GM13976 (cell line): ENCODE data around the gene RUNDC1.

Experiments used
- DNase-seq: peaks from one replicate; pipeline ENCODE4 v3.0.0; 2012; ENCODE audit warnings: low spot score
- CTCF ChIP-seq: IDR thresholded peaks from 2 replicates; pipeline ENCODE4 v1.5.1; 2012; ENCODE audit warnings: borderline replicate concordance, mild to moderate bottlenecking; ENCODE audit not compliant: insufficient read depth; ENCODE audit errors: extremely low read depth, missing control alignments, control extremely low read depth
- in situ Hi-C: fragments of 300-500 bp; cut with MboI; formaldehyde crosslinking; loops from one replicate; pipeline ENCODE4 v1.12.0; 2022; ENCODE audit warnings: low sequenced_read_pairs, mixed read lengths, inconsistent platforms; ENCODE audit not compliant: unreplicated experiment

The RUNDC1 gene

DNA sequence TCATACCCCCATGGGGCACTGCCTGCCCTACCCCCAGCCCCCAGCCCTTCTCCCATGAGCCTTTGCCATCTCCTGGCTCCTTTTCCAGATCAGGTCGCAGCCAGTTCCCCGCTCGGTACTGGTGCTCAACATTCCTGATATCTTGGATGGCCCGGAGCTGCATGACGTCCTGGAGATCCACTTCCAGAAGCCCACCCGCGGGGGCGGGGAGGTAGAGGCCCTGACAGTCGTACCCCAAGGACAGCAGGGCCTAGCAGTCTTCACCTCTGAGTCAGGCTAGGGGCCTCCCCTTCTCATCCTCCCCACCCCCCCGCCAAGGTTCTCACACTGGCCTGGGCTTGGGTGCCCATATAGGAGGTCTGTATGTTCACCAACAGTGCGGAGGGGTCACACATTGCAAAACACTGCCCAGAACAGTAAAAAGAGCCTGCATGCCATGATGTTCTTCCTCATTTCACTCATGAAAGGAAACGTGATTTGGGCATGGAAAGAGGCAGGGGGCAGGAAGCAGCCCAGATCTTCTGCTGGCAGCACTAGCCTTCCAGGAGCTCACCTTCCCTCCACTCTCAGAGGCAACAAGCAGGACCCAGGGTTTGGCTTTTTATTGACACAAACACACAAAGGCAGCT lies 33.8 kb downstream of the RUNDC1 start:
- TF ChIP-seq CTCF: no peak
- in situ Hi-C loops: no loop called here
- DNase-seq: no peak

- in situ Hi-C loops: no loop called here
- no peak for TF ChIP-seq CTCF
- no peak for DNase-seq
Measured at GRCh38 chr17:43014649-43015542, 34.5 kb downstream of the RUNDC1 start.

GRCh38 chr17:43015579-43015978 lies 35.2 kb downstream of the RUNDC1 start:
- in situ Hi-C loops: no loop called here
- no peak for TF ChIP-seq CTCF
- DNase-seq: peak; percentile 24

DNA sequence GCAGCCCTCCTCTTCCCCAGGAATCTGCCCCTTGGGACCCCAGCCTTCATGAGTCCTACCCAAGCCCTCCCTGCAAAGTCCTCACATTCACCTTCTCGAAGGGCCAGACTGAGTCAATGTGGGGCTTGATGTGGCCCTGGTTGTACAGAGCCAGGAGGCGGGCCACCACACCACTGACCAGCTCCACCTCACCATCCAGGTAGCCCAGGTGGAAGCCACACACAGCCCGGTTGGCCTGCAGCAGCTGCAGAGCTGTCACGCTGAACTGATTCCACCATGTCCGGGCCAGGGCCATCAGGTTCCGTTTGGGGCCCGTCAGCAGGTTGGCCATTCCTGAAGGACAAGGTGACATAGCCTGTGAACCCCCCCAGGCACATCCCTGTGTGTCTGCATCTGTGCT lies 35.9 kb downstream of the RUNDC1 start:
- TF ChIP-seq CTCF: no peak
- no peak for DNase-seq
- in situ Hi-C loops: no loop called here

- DNase-seq: peak; percentile 40
- in situ Hi-C loops: no loop called here
- no peak for TF ChIP-seq CTCF
Measured at GRCh38 chr17:43018008-43018853, 37.9 kb downstream of the RUNDC1 start.

DNA sequence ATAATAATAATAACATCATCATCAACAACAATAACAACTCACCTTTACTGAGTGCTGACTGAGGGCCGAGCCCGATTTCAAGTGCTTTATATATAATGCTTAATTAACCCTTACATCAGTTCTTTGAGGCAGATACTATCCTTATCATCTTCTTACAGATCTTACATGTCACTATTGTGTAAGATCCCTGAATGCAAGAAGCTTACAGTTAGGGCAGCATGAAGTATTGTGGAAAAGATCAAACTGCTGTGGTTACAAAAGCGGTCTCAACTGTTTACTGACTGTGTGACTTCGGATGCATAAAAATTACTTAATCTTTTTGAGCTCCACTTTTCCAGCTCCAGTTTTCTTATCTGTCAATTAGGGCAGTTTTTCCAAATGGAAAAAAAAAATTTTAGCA lies 38.6 kb downstream of the RUNDC1 start:
- in situ Hi-C loops: no loop called here

More for the DNA sequence above, 38.6 kb downstream of the RUNDC1 start:
- DNase-seq: no peak
- no peak for TF ChIP-seq CTCF
